ENCODE results near the gene MRI1.

- TF ChIP-seq POLR2A (IDR thresholded peaks at IDR 0.05; ENCODE audit: low read depth, low read length) (no peak), RFX5 (IDR thresholded peaks at IDR 0.05; ENCODE audit: low read depth, low read length) (no peak), CTCF (conservative IDR thresholded peaks at IDR 0.05; ENCODE audit: low read depth, low read length) (no peak), RAD21 (IDR thresholded peaks at IDR 0.05; ENCODE audit: low read length) (no peak), MAZ (IDR thresholded peaks at IDR 0.05; ENCODE audit: borderline replicate concordance, low read depth, low read length) (no peak), BHLHE40 (IDR thresholded peaks at IDR 0.05; ENCODE audit: low read depth, low read length) (no peak), CEBPB (IDR thresholded peaks at IDR 0.05; ENCODE audit: low read depth, low read length) (no peak)
Observed at GRCh38 chr19:13766095-13766481, 1.8 kb downstream of the MRI1 start.

Measured in IMR-90 (cell line).